Activated naive CD4-positive, alpha-beta T cell treated with anti-CD3 and anti-CD28 coated beads for 36 hours (primary cell): ENCODE measurements around the gene HGS. TPM values are rescaled to one million over a fixed set of nuclear protein-coding genes. Genes with fewer than 3 reads are reported as not detected.

Source experiments
- CTCF ChIA-PET: fragments of 350-600 bp; sonication (Branson Sonifier 250); formaldehyde crosslinking; loops from one replicate; lab custom pipeline; 2021; ENCODE audit warnings: antibody characterized with exemption; lab: Charles Lee
- DNase-seq: peaks from one replicate; pipeline ENCODE4 v3.0.0-alpha.2; 2020
- H3K27ac Mint-ChIP-seq: one replicate; pipeline ENCODE4 v1.8.0; 2021; ENCODE audit warnings: mild to moderate bottlenecking, mixed read lengths
- H3K27me3 Mint-ChIP-seq: one replicate; pipeline ENCODE4 v1.8.0; 2021; ENCODE audit warnings: low read depth, mixed read lengths
- H3K36me3 Mint-ChIP-seq: one replicate; pipeline ENCODE4 v1.8.0; 2021; ENCODE audit warnings: low read depth, mixed read lengths
- H3K4me1 Mint-ChIP-seq: one replicate; pipeline ENCODE4 v1.8.0; 2021; ENCODE audit warnings: low read depth, mixed read lengths
- H3K4me3 Mint-ChIP-seq: one replicate; pipeline ENCODE4 v1.8.0; 2021; ENCODE audit warnings: mild to moderate bottlenecking, moderate library complexity, mixed read lengths
- H3K9me3 Mint-ChIP-seq: one replicate; pipeline ENCODE4 v1.8.0; 2021; ENCODE audit warnings: mixed read lengths
- intact Hi-C: fragments of 100-400 bp; cut with micrococcal nuclease; formaldehyde crosslinking; loops from one replicate; pipeline ENCODE4 v1.15.1; 2023
- total RNA-seq, 2 experiments: library from RNA; stranded (reverse); gene quantifications; one replicate each; pipeline ENCODE4 v1.2.3, GENCODE V29; 2021

Gene HGS
- total RNA-seq, 2 experiments from 2014 or later, result 87.1 to 109 TPM

GRCh38 chr17:81676906-81677305 is 6.9 kb upstream of the HGS start:
- Mint-ChIP-seq H3K36me3 (peaks cover 3% of the 10 kb centered on the region), H3K27me3 (no peaks in the 10 kb centered on the region), H3K9me3 (no peaks in the 10 kb centered on the region), H3K4me3 (no peak overlapping the region), H3K27ac (no peak overlapping the region), H3K4me1 (peaks cover 4% of the 10 kb centered on the region)
- no peak for DNase-seq
- CTCF ChIA-PET, result interaction anchor here (1.3 kb wide), 1 partner anchor 25 kb away, joined by 5 read pairs; no protein-coding TSS in a partner anchor
- intact Hi-C loops, result no loop called here

GRCh38 chr17:81680150-81680549 is 3.7 kb upstream of the HGS start:
- H3K27me3 Mint-ChIP-seq, result no peaks in the 10 kb centered on the region
- H3K27ac Mint-ChIP-seq, result no peak overlapping the region
- CTCF ChIA-PET, result no interaction called here
- intact Hi-C loops, result no loop called here
- H3K4me1 Mint-ChIP-seq, result peaks cover 20% of the 10 kb centered on the region
- H3K9me3 Mint-ChIP-seq, result no peaks in the 10 kb centered on the region
- H3K4me3 Mint-ChIP-seq, result no peak overlapping the region
- DNase-seq, result no peak
- H3K36me3 Mint-ChIP-seq, result peaks cover 5% of the 10 kb centered on the region

- no peaks in the 10 kb centered on the region for H3K9me3 Mint-ChIP-seq
- intact Hi-C loops, result loop anchor here (2.0 kb wide), 2 partner anchors 15 to 151 kb away; partner anchors contain the start of genes CCDC137, MCRIP1 and OXLD1
- no peaks in the 10 kb centered on the region for H3K27me3 Mint-ChIP-seq
- no peak for DNase-seq
- CTCF ChIA-PET, result interaction anchor here (1.2 kb wide), 1 partner anchor 14 kb away, joined by 3 read pairs; no protein-coding TSS in a partner anchor
- H3K36me3 Mint-ChIP-seq, result peaks cover 8% of the 10 kb centered on the region
- no peak overlapping the region for H3K4me3 Mint-ChIP-seq
- no peak overlapping the region for H3K27ac Mint-ChIP-seq
- H3K4me1 Mint-ChIP-seq, result peaks cover 27% of the 10 kb centered on the region
Observed at GRCh38 chr17:81681672-81682071, 2.1 kb upstream of the HGS start.

- H3K27ac Mint-ChIP-seq, result no peak overlapping the region
- intact Hi-C loops, result loop anchor here (1.0 to 2.0 kb wide), 4 partner anchors 16 to 150 kb away; partner anchors contain the start of genes CCDC137, MCRIP1, MRPL12 and OXLD1
- CTCF ChIA-PET, result interaction anchor here (0.9 to 1.8 kb wide), 3 partner anchors 10 to 20 kb away, joined by 3 to 5 read pairs (median 3); partner anchors contain the start of gene MRPL12
Observed at GRCh38 chr17:81682565-81683207, 1.1 kb upstream of the HGS start.

GRCh38 chr17:81683208-81683583 is 615 bp upstream of the HGS start:
- no peaks in the 10 kb centered on the region for H3K27me3 Mint-ChIP-seq
- peaks cover 37% of the 10 kb centered on the region for H3K4me1 Mint-ChIP-seq
- DNase-seq, result no peak
- H3K9me3 Mint-ChIP-seq, result no peaks in the 10 kb centered on the region
- peaks cover 15% of the 10 kb centered on the region for H3K36me3 Mint-ChIP-seq
- H3K4me3 Mint-ChIP-seq, result peak overlapping the region; percentile 87
- H3K27ac Mint-ChIP-seq, result no peak overlapping the region
- CTCF ChIA-PET, result interaction anchor here (0.9 to 1.8 kb wide), 3 partner anchors 10 to 19 kb away, joined by 3 to 5 read pairs (median 3); partner anchors contain the start of gene MRPL12
- intact Hi-C loops, result loop anchor here (1.0 to 2.0 kb wide), 4 partner anchors 16 to 150 kb away; partner anchors contain the start of genes CCDC137, MCRIP1, MRPL12 and OXLD1

More at GRCh38 chr17:81682565-81683207, 1.1 kb upstream of the HGS start:
- Mint-ChIP-seq H3K36me3 (peaks cover 15% of the 10 kb centered on the region), H3K9me3 (no peaks in the 10 kb centered on the region), H3K4me1 (peaks cover 36% of the 10 kb centered on the region), H3K4me3 (peak overlapping the region; percentile 87), H3K27me3 (no peaks in the 10 kb centered on the region)
- no peak for DNase-seq

- Mint-ChIP-seq H3K27me3 (no peaks in the 10 kb centered on the region), H3K27ac (peak overlapping the region; percentile 70), H3K36me3 (peaks cover 23% of the 10 kb centered on the region), H3K4me1 (peaks cover 40% of the 10 kb centered on the region), H3K4me3 (peak overlapping the region; percentile 82), H3K9me3 (no peaks in the 10 kb centered on the region)
- DNase-seq, result peak; percentile 27
- intact Hi-C loops, result no loop called here
- CTCF ChIA-PET, result interaction anchor here (1.3 to 1.7 kb wide), 2 partner anchors 19 to 84 kb away, joined by 4 to 7 read pairs; no protein-coding TSS in a partner anchor
Observed at GRCh38 chr17:81684442-81684911, 666 bp downstream of the HGS start.

GRCh38 chr17:81685108-81685507 is 1.3 kb downstream of the HGS start:
- peaks cover 27% of the 10 kb centered on the region for H3K36me3 Mint-ChIP-seq
- H3K4me1 Mint-ChIP-seq, result peaks cover 42% of the 10 kb centered on the region
- peak overlapping the region; percentile 70 for H3K27ac Mint-ChIP-seq
- CTCF ChIA-PET, result interaction anchor here (0.6 to 1.7 kb wide), 3 partner anchors 20 to 84 kb away, joined by 3 to 7 read pairs (median 4); no protein-coding TSS in a partner anchor
- H3K4me3 Mint-ChIP-seq, result peak overlapping the region; percentile 82
- no peaks in the 10 kb centered on the region for H3K9me3 Mint-ChIP-seq
- intact Hi-C loops, result no loop called here
- no peaks in the 10 kb centered on the region for H3K27me3 Mint-ChIP-seq
- DNase-seq, result peak; percentile 40

GRCh38 chr17:81686614-81687013 is 2.8 kb downstream of the HGS start:
- Mint-ChIP-seq H3K4me3 (no peak overlapping the region), H3K27me3 (no peaks in the 10 kb centered on the region), H3K4me1 (peaks cover 42% of the 10 kb centered on the region), H3K27ac (no peak overlapping the region), H3K9me3 (no peaks in the 10 kb centered on the region), H3K36me3 (peaks cover 27% of the 10 kb centered on the region)
- CTCF ChIA-PET, result no interaction called here
- intact Hi-C loops, result no loop called here
- no peak for DNase-seq

GRCh38 chr17:81687770-81688541 is 4.1 kb downstream of the HGS start:
- intact Hi-C loops, result no loop called here
- Mint-ChIP-seq H3K4me1 (peaks cover 36% of the 10 kb centered on the region), H3K4me3 (no peak overlapping the region), H3K27me3 (no peaks in the 10 kb centered on the region), H3K27ac (no peak overlapping the region), H3K9me3 (no peaks in the 10 kb centered on the region), H3K36me3 (peaks cover 31% of the 10 kb centered on the region)
- no peak for DNase-seq
- CTCF ChIA-PET, result no interaction called here

GRCh38 chr17:81688616-81689015 is 4.8 kb downstream of the HGS start:
- H3K9me3 Mint-ChIP-seq, result no peaks in the 10 kb centered on the region
- H3K27ac Mint-ChIP-seq, result no peak overlapping the region
- H3K4me1 Mint-ChIP-seq, result peaks cover 35% of the 10 kb centered on the region
- CTCF ChIA-PET, result no interaction called here
- no peaks in the 10 kb centered on the region for H3K27me3 Mint-ChIP-seq
- no peak for DNase-seq
- no peak overlapping the region for H3K4me3 Mint-ChIP-seq
- intact Hi-C loops, result no loop called here
- H3K36me3 Mint-ChIP-seq, result peaks cover 31% of the 10 kb centered on the region

- Mint-ChIP-seq H3K4me3 (no peak overlapping the region), H3K27me3 (no peaks in the 10 kb centered on the region), H3K27ac (no peak overlapping the region), H3K36me3 (peaks cover 26% of the 10 kb centered on the region), H3K9me3 (no peaks in the 10 kb centered on the region), H3K4me1 (peaks cover 27% of the 10 kb centered on the region)
- intact Hi-C loops, result no loop called here
- no peak for DNase-seq
- CTCF ChIA-PET, result no interaction called here
Observed at GRCh38 chr17:81690066-81690465, 6.3 kb downstream of the HGS start.

GRCh38 chr17:81690549-81690948 is 6.7 kb downstream of the HGS start:
- no peaks in the 10 kb centered on the region for H3K27me3 Mint-ChIP-seq
- CTCF ChIA-PET, result no interaction called here
- H3K4me1 Mint-ChIP-seq, result peaks cover 22% of the 10 kb centered on the region
- intact Hi-C loops, result no loop called here
- H3K27ac Mint-ChIP-seq, result no peak overlapping the region
- peaks cover 26% of the 10 kb centered on the region for H3K36me3 Mint-ChIP-seq
- DNase-seq, result no peak
- H3K4me3 Mint-ChIP-seq, result no peak overlapping the region
- H3K9me3 Mint-ChIP-seq, result no peaks in the 10 kb centered on the region
